HepG2 (cell line): Measurements from ENCODE around the gene LCE2D. TPM values are rescaled to one million over a fixed set of nuclear protein-coding genes. Genes with fewer than 3 reads are reported as not detected.

Source experiments
- ATAC-seq: fragments of 200-7000 bp; cut with Tn5 transposase; 3 replicates; pipeline ENCODE4 v1.9.1; 2020; ENCODE audit warnings: mild to moderate bottlenecking, moderate library complexity
- BruUV-seq: library from RNA; stranded (reverse); fragments of 400-500 nt; replicated peaks from 2 replicates; lab custom pipeline; 2021; lab: Mats Ljungman, UMichigan
- CTCF ChIA-PET: fragments of 300-600 bp; formaldehyde crosslinking; extraction: SDS; loops from one replicate; lab custom pipeline; 2021; ENCODE audit warnings: low total read pairs, inconsistent platforms, low intra/inter-chr PET ratio; lab: Yijun Ruan, JAX
- POLR2A ChIA-PET: fragments of 350-600 bp; sonication (Branson Sonifier 250); formaldehyde crosslinking; loops from one replicate; lab custom pipeline; 2020; ENCODE audit warnings: antibody characterized with exemption, inconsistent platforms; lab: Yijun Ruan, JAX
- DNase-seq: peaks from one replicate; pipeline ENCODE4 v3.0.0-alpha.2; 2015; ENCODE audit warnings: low spot score
- FAIRE-seq: peaks from 3 replicates; lab custom pipeline; 2011; peaks lifted over from hg19 to GRCh38; lab: Jason Lieb, UNC
- H2AFZ ChIP-seq: one replicate; pipeline ENCODE4 v1.6.1; 2011; ENCODE audit warnings: low read length, inconsistent platforms
- H3K27ac ChIP-seq: fragments of 300-600 bp; 3 replicates; pipeline ENCODE4 v1.8.0; 2011; ENCODE audit warnings: mixed run types, mild to moderate bottlenecking, mixed read lengths, low read length, inconsistent platforms; ENCODE audit not compliant: insufficient read depth; ENCODE audit errors: extremely low read length
- H3K27me3 ChIP-seq, 2 experiments: fragments of 200-600 bp in 1 of 2; 2 replicates in 1 of 2; 3 replicates in 1 of 2; pipeline versions ENCODE4 v1.6.0 to v1.8.0; 2011; ENCODE audit warnings: low read length in 2 of 2, mild to moderate bottlenecking in 2 of 2, moderate library complexity in 2 of 2, inconsistent platforms in 1 of 2; ENCODE audit not compliant: insufficient read depth in 2 of 2, control insufficient read depth in 1 of 2
- H3K36me3 ChIP-seq, 2 experiments: fragments of 200-600 bp in 1 of 2; replicated peaks in 1 of 2; 2 replicates in 1 of 2; 3 replicates in 1 of 2; pipeline versions ENCODE4 v1.5.1 to v1.8.0; 2011; ENCODE audit warnings: low read length in 2 of 2, inconsistent platforms in 1 of 2; ENCODE audit not compliant: insufficient read depth in 2 of 2, control insufficient read depth in 1 of 2
- H3K4me1 ChIP-seq: 2 replicates; pipeline ENCODE4 v1.5.1; 2012; ENCODE audit warnings: low read length, inconsistent platforms; ENCODE audit not compliant: insufficient read depth
- H3K4me2 ChIP-seq: 2 replicates; pipeline ENCODE4 v1.6.0; 2011; ENCODE audit warnings: low read depth, low read length, inconsistent platforms
- H3K4me3 ChIP-seq, 3 experiments: fragments of 200-600 bp in 1 of 3; sonication (generic), shearing (Covaris generic) in 1 of 3; replicated peaks in 1 of 3; 2 replicates each; pipeline ENCODE4 v1.5.1; 2011 to 2016; ENCODE audit warnings: low read length in 3 of 3, inconsistent platforms in 2 of 3, low read depth in 2 of 3, mild to moderate bottlenecking in 2 of 3, control low read depth in 1 of 3, mixed read lengths in 1 of 3; ENCODE audit not compliant: insufficient read depth in 1 of 3
- H3K79me2 ChIP-seq: one replicate; pipeline ENCODE4 v1.6.1; 2011; ENCODE audit warnings: low read length, inconsistent platforms; ENCODE audit not compliant: insufficient read depth
- H3K9ac ChIP-seq: 2 replicates; pipeline ENCODE4 v1.6.0; 2011; ENCODE audit warnings: mild to moderate bottlenecking, low read depth, low read length, inconsistent platforms; ENCODE audit not compliant: insufficient read depth
- H3K9me3 ChIP-seq: 2 replicates; pipeline ENCODE4 v1.5.1; 2012; ENCODE audit warnings: mild to moderate bottlenecking, low read length
- H4K20me1 ChIP-seq: 2 replicates; pipeline ENCODE4 v1.6.0; 2011; ENCODE audit warnings: inconsistent platforms, mild to moderate bottlenecking, low read length, moderate library complexity; ENCODE audit not compliant: insufficient read depth
- GABPB1 ChIP-seq: IDR thresholded peaks from 2 replicates; pipeline ENCODE4 v1.6.1; 2016; ENCODE audit warnings: mild to moderate bottlenecking, missing genetic modification reagents, moderate library complexity, missing compliant biosample characterization
- MTA3 ChIP-seq: sonication (generic); formaldehyde crosslinking; IDR thresholded peaks from 2 replicates; pipeline ENCODE4 v1.4.0; 2020; ENCODE audit warnings: missing genetic modification reagents
- POGZ ChIP-seq: sonication (generic); formaldehyde crosslinking; IDR thresholded peaks from 2 replicates; pipeline ENCODE4 v1.4.0; 2020; ENCODE audit warnings: mild to moderate bottlenecking, missing genetic modification reagents
- TMF1 ChIP-seq: sonication (generic); formaldehyde crosslinking; IDR thresholded peaks from 2 replicates; pipeline ENCODE4 v1.8.1; 2022; ENCODE audit warnings: low read depth, missing genetic modification reagents
- ZNF282 ChIP-seq: fragments of 450-650 bp; IDR thresholded peaks from 2 replicates; pipeline ENCODE4 v1.6.1; 2018; ENCODE audit not compliant: partially characterized antibody
- WGBS: methylation state at CpG from one replicate; pipeline ENCODE4 v1.1.6; 2017; ENCODE audit warnings: low lambda C conversion rate; 5-methylcytosine and 5-hydroxymethylcytosine counted together
- in situ Hi-C: cut with HindIII; loops from 2 replicates; pipeline ENCODE4 v1.10.0; 2017; ENCODE audit warnings: low pct_unique_long_range_greater_than_20kb; ENCODE audit not compliant: extremely low pct_ligation_motif_present
- intact Hi-C: fragments of 100-400 bp; cut with micrococcal nuclease; formaldehyde crosslinking; loops from one replicate; pipeline ENCODE4 v1.10.0; 2022; ENCODE audit not compliant: unreplicated experiment
- polyA plus RNA-seq, 8 experiments: library from polyadenylated mRNA; depleted of rRNA in 3 of 8; stranded (reverse) in 7 of 8; unstranded in 1 of 8; fragments of >200 nt; fragmentation: Illumina TruSeq in 4 of 8; extraction: Trizol in 4 of 8; gene quantifications; 2 replicates each; pipeline versions ENCODE4 v1.2.1 to v1.2.3, GENCODE V29; 2011 to 2016; ENCODE audit warnings: low read depth in 4 of 8, missing spikeins in 1 of 8, mixed read lengths in 1 of 8; ENCODE audit not compliant: insufficient read depth in 1 of 8
- total RNA-seq, 5 experiments: library from RNA; depleted of rRNA; stranded (reverse); fragments of >200 nt; fragmentation: Illumina TruSeq; extraction: Trizol; gene quantifications; 2 replicates each; pipeline ENCODE4 v1.2.3, GENCODE V29; 2016; ENCODE audit warnings: low read depth in 1 of 5
- TF ChIP-seq, protein P1 (sequence below): IDR thresholded peaks from 2 replicates; pipeline ENCODE4 v1.6.1; 2016; ENCODE audit warnings: low read depth, control low read depth
- TF ChIP-seq, protein P2 (sequence below): sonication (generic); formaldehyde crosslinking; IDR thresholded peaks from 2 replicates; pipeline ENCODE4 v1.4.0; 2020; ENCODE audit warnings: missing genetic modification reagents
- TF ChIP-seq, protein P3 (sequence below): sonication (generic); formaldehyde crosslinking; IDR thresholded peaks from 2 replicates; pipeline ENCODE4 v1.4.0; 2020; ENCODE audit warnings: missing genetic modification reagents

LCE2D gene
- total and polyA plus RNA-seq, 2 of the 13 experiments (the other 11 are each of a cell fraction or from before 2014, with no cell fraction given): not detected

DNA sequence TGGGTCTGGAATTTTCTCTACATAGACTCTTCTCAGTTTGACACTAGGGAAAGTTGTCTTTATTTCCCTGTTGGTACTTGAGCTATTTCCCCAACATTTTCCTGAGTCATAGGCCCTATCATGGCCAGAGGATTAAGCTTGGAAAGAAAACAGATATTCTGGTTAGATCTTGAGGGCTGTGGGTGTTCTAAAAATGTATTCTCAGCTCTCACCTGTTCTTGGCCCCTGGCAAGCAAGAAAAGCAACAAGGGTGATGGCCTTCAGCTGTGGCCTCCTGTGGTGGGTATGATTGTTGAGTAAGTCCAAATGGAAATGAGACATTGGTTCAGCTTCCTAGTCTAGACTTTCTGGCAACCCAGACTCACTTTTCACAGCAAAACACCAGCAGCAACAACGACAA is 22.8 kb upstream of the LCE2D start (continued):
- no peak for TF ChIP-seq ZNF282
- TF ChIP-seq, protein P1, sequence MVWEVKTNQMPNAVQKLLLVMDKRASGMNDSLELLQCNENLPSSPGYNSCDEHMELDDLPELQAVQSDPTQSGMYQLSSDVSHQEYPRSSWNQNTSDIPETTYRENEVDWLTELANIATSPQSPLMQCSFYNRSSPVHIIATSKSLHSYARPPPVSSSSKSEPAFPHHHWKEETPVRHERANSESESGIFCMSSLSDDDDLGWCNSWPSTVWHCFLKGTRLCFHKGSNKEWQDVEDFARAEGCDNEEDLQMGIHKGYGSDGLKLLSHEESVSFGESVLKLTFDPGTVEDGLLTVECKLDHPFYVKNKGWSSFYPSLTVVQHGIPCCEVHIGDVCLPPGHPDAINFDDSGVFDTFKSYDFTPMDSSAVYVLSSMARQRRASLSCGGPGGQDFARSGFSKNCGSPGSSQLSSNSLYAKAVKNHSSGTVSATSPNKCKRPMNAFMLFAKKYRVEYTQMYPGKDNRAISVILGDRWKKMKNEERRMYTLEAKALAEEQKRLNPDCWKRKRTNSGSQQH (CRISPR knock-in tag): no peak
- TF ChIP-seq TMF1 (CRISPR knock-in tag): no peak
- no peak for TF ChIP-seq MTA3 (CRISPR knock-in tag)
- no peak for TF ChIP-seq POGZ
- TF ChIP-seq, protein P2, sequence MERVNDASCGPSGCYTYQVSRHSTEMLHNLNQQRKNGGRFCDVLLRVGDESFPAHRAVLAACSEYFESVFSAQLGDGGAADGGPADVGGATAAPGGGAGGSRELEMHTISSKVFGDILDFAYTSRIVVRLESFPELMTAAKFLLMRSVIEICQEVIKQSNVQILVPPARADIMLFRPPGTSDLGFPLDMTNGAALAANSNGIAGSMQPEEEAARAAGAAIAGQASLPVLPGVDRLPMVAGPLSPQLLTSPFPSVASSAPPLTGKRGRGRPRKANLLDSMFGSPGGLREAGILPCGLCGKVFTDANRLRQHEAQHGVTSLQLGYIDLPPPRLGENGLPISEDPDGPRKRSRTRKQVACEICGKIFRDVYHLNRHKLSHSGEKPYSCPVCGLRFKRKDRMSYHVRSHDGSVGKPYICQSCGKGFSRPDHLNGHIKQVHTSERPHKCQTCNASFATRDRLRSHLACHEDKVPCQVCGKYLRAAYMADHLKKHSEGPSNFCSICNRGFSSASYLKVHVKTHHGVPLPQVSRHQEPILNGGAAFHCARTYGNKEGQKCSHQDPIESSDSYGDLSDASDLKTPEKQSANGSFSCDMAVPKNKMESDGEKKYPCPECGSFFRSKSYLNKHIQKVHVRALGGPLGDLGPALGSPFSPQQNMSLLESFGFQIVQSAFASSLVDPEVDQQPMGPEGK (CRISPR knock-in tag): no peak

DNA sequence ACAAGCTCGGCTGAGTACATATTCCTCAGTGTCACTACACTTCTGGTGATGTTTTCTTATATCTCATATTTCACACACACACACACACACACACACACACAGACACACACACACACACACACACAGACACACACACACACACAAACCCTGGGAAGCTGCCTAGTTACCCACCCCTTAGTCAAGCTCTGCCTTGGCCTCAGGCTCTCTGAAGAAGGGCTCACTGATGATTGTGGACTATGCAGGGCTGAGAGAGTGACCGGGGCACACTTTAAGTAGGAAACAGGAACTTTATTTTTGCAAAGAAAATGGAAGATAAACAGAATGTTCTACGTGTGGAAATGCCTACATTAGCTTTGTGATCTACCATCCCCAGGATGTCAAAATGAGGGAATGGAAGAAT is 19.2 kb upstream of the LCE2D start:
- FAIRE-seq (no peak), ATAC-seq (no peak), DNase-seq (no peak)
- BruUV-seq: no TSS peak
- H4K20me1 ChIP-seq: no peaks in the 10 kb centered on the region
- ChIA-PET CTCF (no interaction called here), POLR2A (no interaction called here)
- H3K9ac ChIP-seq: no peak overlapping the region
- H3K4me3 ChIP-seq: no peak overlapping the region
- H3K9me3 ChIP-seq: no peaks in the 10 kb centered on the region
- no peaks in the 10 kb centered on the region for H3K79me2 ChIP-seq
- WGBS: 0% methylated on average over 3 of the region's 3 CpGs
- no peak overlapping the region for H3K27ac ChIP-seq
- no peak overlapping the region for H3K4me2 ChIP-seq
- no peaks in the 10 kb centered on the region for H3K4me1 ChIP-seq
- H2AFZ ChIP-seq: no peak overlapping the region
- no peaks in the 10 kb centered on the region for H3K36me3 ChIP-seq
- no peaks in the 10 kb centered on the region for H3K27me3 ChIP-seq
- no peak for TF ChIP-seq GABPB1 (CRISPR knock-in tag)
- TF ChIP-seq, protein P3, sequence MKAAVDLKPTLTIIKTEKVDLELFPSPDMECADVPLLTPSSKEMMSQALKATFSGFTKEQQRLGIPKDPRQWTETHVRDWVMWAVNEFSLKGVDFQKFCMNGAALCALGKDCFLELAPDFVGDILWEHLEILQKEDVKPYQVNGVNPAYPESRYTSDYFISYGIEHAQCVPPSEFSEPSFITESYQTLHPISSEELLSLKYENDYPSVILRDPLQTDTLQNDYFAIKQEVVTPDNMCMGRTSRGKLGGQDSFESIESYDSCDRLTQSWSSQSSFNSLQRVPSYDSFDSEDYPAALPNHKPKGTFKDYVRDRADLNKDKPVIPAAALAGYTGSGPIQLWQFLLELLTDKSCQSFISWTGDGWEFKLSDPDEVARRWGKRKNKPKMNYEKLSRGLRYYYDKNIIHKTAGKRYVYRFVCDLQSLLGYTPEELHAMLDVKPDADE: no peak
- in situ Hi-C loops: no loop called here
- intact Hi-C loops: no loop called here
